Activated gamma-delta T cell (primary cell): ENCODE measurements around the gene SFPQ.
"Not testable (repeated sequence)": the region's sequence is repeated elsewhere in the genome, so short reads cannot be mapped to it uniquely, and the experiment has no call there.

ENCODE experiments used
- DNase-seq: peaks from one replicate; lab custom pipeline; 2025; lab: John Stamatoyannopoulos, UW

The SFPQ gene

GRCh38 chr1:35142728-35143127, 50.2 kb downstream of the SFPQ start:
- DNase-seq: not testable (repeated sequence)

- DNase-seq: not testable (repeated sequence)
These were observed 50.7 kb downstream of the SFPQ start for GRCh38 chr1:35142294-35142693.

GRCh38 chr1:35137590-35137989, 55.4 kb downstream of the SFPQ start:
- DNase-seq: not testable (repeated sequence)

DNA sequence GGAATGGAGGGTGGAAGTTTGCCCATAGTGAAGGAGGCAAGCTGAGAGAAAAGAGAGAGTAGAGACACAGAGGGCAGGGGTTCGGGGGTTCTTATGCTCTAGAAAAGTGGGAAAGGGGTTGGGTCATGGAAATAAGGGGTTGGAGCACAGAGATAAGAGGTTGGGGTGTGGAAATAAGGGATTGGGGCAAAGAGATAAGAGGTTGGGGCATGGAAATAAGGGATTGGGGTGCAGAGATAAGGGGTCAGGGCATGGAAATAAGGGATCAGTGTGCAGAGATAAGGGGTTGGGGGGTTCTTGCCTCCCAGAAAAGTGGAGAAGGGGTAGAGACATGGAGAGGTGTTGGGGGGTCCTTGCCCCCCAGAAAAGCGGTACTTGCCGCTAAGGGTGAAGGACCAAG, 56.2 kb downstream of the SFPQ start:
- DNase-seq: no peak
